Keratinocyte (primary cell): ENCODE results near the gene SFMBT2.

Experiments
- EZH2 ChIP-seq: IDR thresholded peaks from one replicate; pipeline ENCODE4 v1.6.1; 2012; ENCODE audit warnings: inconsistent platforms, mild to moderate bottlenecking, low read length, moderate library complexity
- TF ChIP-seq, protein P1 (sequence below), 3 experiments: IDR thresholded peaks in 1 of 3; conservative IDR thresholded peaks in 1 of 3; optimal IDR thresholded peaks in 1 of 3; 2 replicates in 2 of 3; 3 replicates in 1 of 3; pipeline versions ENCODE3 to v1.5.1; 2011; ENCODE audit warnings: low read length in 3 of 3, mild to moderate bottlenecking in 3 of 3, moderate library complexity in 2 of 3, control low read depth in 1 of 3, inconsistent platforms in 1 of 3; ENCODE audit not compliant: insufficient read depth in 2 of 3; ENCODE audit errors: extremely low read depth in 1 of 3

DNA sequence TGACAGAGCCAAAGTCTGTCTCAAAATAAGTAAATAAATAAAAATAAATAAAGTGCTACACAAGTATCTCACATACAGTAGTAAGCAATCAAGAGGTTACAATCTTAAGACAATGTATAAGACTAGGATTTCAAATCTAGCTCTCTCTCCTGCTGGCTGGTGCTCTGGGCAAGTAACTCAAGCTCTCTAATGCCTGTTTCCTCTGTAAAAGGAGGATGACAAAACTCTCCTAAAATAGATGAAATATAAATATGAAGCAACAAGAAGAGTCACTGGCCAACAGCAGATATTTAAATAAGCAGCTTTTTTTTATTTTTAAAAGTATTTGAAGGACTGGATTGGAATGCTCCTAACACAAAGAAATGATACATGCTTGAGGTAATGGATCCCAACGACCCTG lies 7.2 kb downstream of the SFMBT2 start:
- TF ChIP-seq, protein P1, sequence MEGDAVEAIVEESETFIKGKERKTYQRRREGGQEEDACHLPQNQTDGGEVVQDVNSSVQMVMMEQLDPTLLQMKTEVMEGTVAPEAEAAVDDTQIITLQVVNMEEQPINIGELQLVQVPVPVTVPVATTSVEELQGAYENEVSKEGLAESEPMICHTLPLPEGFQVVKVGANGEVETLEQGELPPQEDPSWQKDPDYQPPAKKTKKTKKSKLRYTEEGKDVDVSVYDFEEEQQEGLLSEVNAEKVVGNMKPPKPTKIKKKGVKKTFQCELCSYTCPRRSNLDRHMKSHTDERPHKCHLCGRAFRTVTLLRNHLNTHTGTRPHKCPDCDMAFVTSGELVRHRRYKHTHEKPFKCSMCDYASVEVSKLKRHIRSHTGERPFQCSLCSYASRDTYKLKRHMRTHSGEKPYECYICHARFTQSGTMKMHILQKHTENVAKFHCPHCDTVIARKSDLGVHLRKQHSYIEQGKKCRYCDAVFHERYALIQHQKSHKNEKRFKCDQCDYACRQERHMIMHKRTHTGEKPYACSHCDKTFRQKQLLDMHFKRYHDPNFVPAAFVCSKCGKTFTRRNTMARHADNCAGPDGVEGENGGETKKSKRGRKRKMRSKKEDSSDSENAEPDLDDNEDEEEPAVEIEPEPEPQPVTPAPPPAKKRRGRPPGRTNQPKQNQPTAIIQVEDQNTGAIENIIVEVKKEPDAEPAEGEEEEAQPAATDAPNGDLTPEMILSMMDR (optimal IDR thresholded peaks at IDR 0.05 in 1 of 3, IDR thresholded peaks at IDR 0.05 in 1 of 3, conservative IDR thresholded peaks at IDR 0.05 in 1 of 3; ENCODE audit: extremely low read depth in 1 of 3, insufficient read depth in 2 of 3, low read length in 3 of 3) = no peak
- no peak for TF ChIP-seq EZH2
